Vagina (tissue), 2 donors: ENCODE measurements around the gene SLC2A10. TPM values are rescaled to one million over a fixed set of nuclear protein-coding genes. Genes with fewer than 3 reads are reported as not detected.

Experiments used
- DNase-seq, 2 donors: peaks; one replicate each; pipeline ENCODE4 v3.0.0-alpha.2; 2017; ENCODE audit errors: extremely low spot score in 2 of 2
- H3K27ac ChIP-seq: fragments of 200-600 bp; sonication (generic); one replicate; pipeline ENCODE4 v1.5.1; 2019
- H3K27me3 ChIP-seq: fragments of 200-600 bp; sonication (generic); one replicate; pipeline ENCODE4 v1.5.1; 2019
- H3K36me3 ChIP-seq, 2 donors: fragments of 200-600 bp; sonication (generic); one replicate each; pipeline ENCODE4 v1.5.1; 2017 to 2019
- H3K4me1 ChIP-seq: fragments of 200-600 bp; sonication (generic); one replicate; pipeline ENCODE4 v1.5.1; 2019
- H3K4me3 ChIP-seq, 2 donors: fragments of 200-600 bp; sonication (generic); 1 replicate in 1 of 2; 2 replicates in 1 of 2; pipeline ENCODE4 v1.5.1; 2016 to 2019
- H3K9me3 ChIP-seq: fragments of 200-600 bp; sonication (generic); one replicate; pipeline ENCODE4 v1.5.1; 2019
- CTCF ChIP-seq, 3 experiments: fragments of 450-650 bp in 2 of 3; fragments of 200-600 bp in 1 of 3; sonication (generic) in 1 of 3; IDR thresholded peaks; one replicate each; pipeline ENCODE4 v1.5.1; 2017 to 2019; ENCODE audit warnings: antibody characterized with exemption in 3 of 3, mild to moderate bottlenecking in 2 of 3, moderate library complexity in 2 of 3
- POLR2A ChIP-seq, 2 donors: fragments of 450-650 bp; IDR thresholded peaks; one replicate each; pipeline ENCODE4 v1.6.1; 2017; ENCODE audit warnings: antibody characterized with exemption in 2 of 2, mild to moderate bottlenecking in 2 of 2, moderate library complexity in 2 of 2
- POLR2AphosphoS5 ChIP-seq, 2 donors: sonication (generic); formaldehyde crosslinking; IDR thresholded peaks; one replicate each; pipeline ENCODE4 v1.9.0; 2017; ENCODE audit warnings: antibody characterized with exemption in 2 of 2, mild to moderate bottlenecking in 2 of 2, low read depth in 1 of 2; ENCODE audit not compliant: insufficient read depth in 1 of 2
- intact Hi-C: fragments of 100-400 bp; cut with DNase I; formaldehyde crosslinking; loops from one replicate; pipeline ENCODE4 v1.15.1; 2023
- total RNA-seq: library from RNA; depleted of rRNA; stranded (reverse); fragments of >200 nt; gene quantifications from one replicate; pipeline ENCODE4 v1.2.3, GENCODE V29; 2016

Gene SLC2A10
- total RNA-seq, 1 donor from 2014 or later: 21.6 TPM

- intact Hi-C loops: no loop called here
- no peak for DNase-seq
- no peaks in the 10 kb centered on the region for H3K27me3 ChIP-seq
- TF ChIP-seq POLR2A (IDR thresholded peaks at IDR 0.05) (no peak), CTCF (IDR thresholded peaks at IDR 0.05) (no peak)
- H3K27ac ChIP-seq: peak overlapping the region; percentile 95
- peaks cover 53% of the 10 kb centered on the region for H3K4me1 ChIP-seq
- H3K36me3 ChIP-seq: no peaks in the 10 kb centered on the region
- no peaks in the 10 kb centered on the region for H3K9me3 ChIP-seq
- no peak overlapping the region for H3K4me3 ChIP-seq
These were observed 1.1 kb upstream of the SLC2A10 start for GRCh38 chr20:46708172-46708860.

DNA sequence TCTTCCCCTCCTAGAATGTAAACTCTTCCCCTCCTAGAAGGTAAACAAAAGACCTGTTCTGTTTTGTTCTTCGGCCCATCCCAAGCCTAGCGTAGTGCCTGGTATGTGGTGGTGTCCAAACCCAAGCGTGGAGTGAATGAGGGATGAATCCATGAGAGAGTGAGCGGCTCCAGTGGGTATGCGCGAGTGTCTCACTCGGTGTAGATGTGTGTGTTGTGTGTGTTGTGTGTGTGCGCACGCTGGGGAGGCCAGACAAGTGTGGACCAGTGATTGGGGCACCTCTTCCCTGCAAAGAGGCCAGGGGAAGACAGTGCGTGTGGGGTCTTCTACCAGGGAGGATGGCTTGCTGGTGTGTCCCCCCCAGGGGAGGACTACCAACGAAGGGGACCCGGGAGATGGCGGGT is 392 bp upstream of the SLC2A10 start:
- no peak for TF ChIP-seq CTCF (IDR thresholded peaks at IDR 0.05)
- no peak for TF ChIP-seq POLR2AphosphoS5 (IDR thresholded peaks at IDR 0.05; ENCODE audit: insufficient read depth in 1 of 2, low read depth in 1 of 2)
- Histone ChIP-seq H3K4me3 (peak overlapping the region; percentile 70 to 74), H3K27me3 (no peaks in the 10 kb centered on the region), H3K9me3 (no peaks in the 10 kb centered on the region), H3K36me3 (no peaks in the 10 kb centered on the region), H3K27ac (peak overlapping the region; percentile 95), H3K4me1 (peaks cover 55% of the 10 kb centered on the region)
- no peak for DNase-seq
- intact Hi-C loops: no loop called here

GRCh38 chr20:46710153-46710913 is 884 bp downstream of the SLC2A10 start:
- intact Hi-C loops: no loop called here
- peak overlapping the region; percentile 95 for H3K27ac ChIP-seq
- no peaks in the 10 kb centered on the region for H3K9me3 ChIP-seq
- H3K4me1 ChIP-seq: peaks cover 56% of the 10 kb centered on the region
- DNase-seq: no peak
- no peaks in the 10 kb centered on the region for H3K36me3 ChIP-seq
- H3K4me3 ChIP-seq: peak overlapping the region; percentile 70 to 74
- TF ChIP-seq CTCF (IDR thresholded peaks at IDR 0.05): no peak
- no peak for TF ChIP-seq POLR2A (IDR thresholded peaks at IDR 0.05)
- TF ChIP-seq POLR2AphosphoS5 (IDR thresholded peaks at IDR 0.05; ENCODE audit: insufficient read depth in 1 of 2, low read depth in 1 of 2): no peak
- no peaks in the 10 kb centered on the region for H3K27me3 ChIP-seq

- Histone ChIP-seq H3K4me1 (peaks cover 59% of the 10 kb centered on the region), H3K9me3 (no peaks in the 10 kb centered on the region), H3K4me3 (no peak overlapping the region), H3K36me3 (no peaks in the 10 kb centered on the region), H3K27me3 (no peaks in the 10 kb centered on the region), H3K27ac (no peak overlapping the region)
- TF ChIP-seq POLR2AphosphoS5 (IDR thresholded peaks at IDR 0.05; ENCODE audit: insufficient read depth in 1 of 2, low read depth in 1 of 2): no peak
- no peak for TF ChIP-seq POLR2A (IDR thresholded peaks at IDR 0.05)
- no peak for TF ChIP-seq CTCF (IDR thresholded peaks at IDR 0.05)
- DNase-seq: no peak
- intact Hi-C loops: no loop called here
These were observed 2.7 kb downstream of the SLC2A10 start for GRCh38 chr20:46712056-46712636.
